Stimulated activated CD4-positive, alpha-beta T cell treated with anti-CD3 and anti-CD28 coated beads, Interleukin-2, amount 100 ng/mL, for 24 hours (primary cell): ENCODE data around the gene NDUFAF2.
"Not testable (repeated sequence)": the region's sequence is repeated elsewhere in the genome, so short reads cannot be mapped to it uniquely, and the experiment has no call there.

Experiments used
- DNase-seq, 2 donors: peaks; one replicate each; pipeline ENCODE4 v3.0.0-alpha.2; 2020

Gene NDUFAF2

DNA sequence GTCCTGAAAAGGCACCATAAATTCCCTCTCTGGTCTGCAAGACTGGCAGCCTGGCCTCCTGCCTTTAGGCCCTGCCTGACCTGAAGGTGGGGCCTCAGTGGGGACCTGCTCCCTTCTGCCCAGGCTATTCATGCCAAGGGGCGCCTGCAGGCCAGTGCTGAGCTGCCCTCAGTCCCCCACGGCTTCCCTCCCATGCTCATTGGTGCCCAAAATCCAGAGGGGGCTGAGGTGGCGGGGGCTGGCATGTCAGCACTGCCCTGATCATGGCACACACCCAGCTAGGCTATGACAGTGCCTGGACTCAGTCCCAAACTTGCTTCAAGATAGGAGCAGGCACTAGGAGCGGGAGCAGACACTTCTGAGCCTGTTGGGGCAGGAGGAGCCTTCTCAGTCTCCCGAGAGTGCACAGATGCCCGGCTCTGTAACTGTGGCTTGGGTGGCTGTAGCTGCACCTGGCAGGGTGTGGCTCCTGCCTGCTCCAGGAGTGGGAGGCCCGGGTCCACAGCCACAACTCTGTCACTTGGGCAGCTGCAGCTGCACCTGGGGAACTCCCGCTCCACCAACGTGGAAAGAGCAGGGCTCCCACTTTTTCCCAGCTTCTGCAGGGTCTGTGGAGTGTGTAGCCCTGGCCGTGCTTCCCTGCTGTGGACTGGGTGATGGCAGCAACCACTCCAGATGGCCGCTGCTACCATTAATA, 49.0 kb downstream of the NDUFAF2 start:
- no peak for DNase-seq

DNA sequence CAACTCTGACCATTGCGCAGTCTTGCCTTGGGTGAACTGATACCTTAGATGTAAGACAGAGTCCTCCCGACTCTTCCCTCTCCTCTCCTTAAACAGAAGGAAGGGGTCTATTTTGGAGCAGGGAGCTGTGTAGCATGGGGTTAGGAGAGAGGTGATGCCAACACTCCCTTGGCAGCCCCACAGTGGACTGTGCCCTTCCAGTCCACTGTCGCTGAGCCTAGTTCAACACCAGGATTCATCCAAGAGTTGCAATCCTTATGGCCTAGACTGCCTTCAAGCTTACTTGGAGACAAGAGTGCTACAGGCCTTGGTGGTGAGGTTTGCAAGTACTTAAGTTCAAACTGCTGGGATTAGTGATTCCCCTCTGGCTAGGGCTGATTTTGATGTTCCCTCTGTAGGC, 51.4 kb downstream of the NDUFAF2 start:
- no peak for DNase-seq

DNA sequence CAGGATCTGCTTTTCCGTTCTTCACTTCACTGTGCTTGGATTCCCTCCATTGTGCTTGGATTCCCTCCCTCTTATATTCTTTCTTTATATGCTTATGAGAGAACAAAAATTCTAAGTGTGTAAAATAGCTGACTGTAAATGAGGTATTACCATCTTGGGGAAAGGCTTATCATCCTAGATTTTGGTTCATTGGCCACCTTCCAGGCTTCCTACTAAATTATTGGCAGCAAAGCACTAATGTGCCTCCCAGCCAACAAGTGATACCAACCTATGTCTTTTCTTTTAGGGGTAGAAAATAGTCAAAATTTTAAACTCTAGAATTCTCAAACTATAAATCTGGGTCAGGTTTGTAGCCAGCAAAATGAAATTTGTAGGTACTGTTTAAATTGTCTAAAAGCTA, 52.7 kb downstream of the NDUFAF2 start:
- DNase-seq: no peak

DNA sequence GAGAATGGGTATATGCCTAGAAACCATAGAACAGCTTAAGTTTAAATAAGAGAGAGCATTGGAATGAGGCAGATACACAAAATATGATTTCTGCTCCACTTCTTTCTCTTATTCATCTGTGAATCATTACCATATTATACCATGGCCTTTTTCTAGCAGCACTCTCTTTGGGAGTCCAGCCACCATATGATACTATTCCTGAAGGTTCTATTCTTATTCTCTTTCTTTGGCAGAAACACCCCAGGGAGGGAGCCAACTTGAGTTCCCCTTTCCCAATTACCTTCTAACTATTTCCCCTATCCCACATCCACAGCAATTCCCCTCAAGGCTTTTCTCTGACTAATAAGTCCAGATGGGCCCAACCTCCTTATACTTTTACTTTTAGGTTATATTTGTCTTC, 55.9 kb downstream of the NDUFAF2 start:
- no peak for DNase-seq

- DNase-seq: no peak
Measured at GRCh38 chr5:61001647-61002046, 56.6 kb downstream of the NDUFAF2 start.

- no peak for DNase-seq
Measured at GRCh38 chr5:61002611-61003355, 57.8 kb downstream of the NDUFAF2 start.

DNA sequence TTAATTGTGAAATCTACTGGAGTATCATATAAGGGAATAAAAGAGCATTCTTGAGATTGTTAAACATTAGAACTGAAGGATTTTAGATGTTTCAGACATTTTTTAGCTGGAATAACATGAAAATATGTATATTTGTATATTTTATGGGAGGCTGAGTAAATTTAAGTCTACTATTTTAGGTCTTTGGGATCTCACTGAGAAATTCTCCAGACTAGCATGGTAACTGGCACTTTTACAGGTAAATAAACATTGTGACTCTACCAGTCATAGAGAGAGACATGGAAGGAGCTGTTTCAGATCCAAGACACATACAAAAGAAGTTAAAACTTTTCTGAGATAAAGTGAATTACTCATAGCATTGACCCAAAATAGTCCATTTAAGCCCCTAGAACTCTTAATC, 59.4 kb downstream of the NDUFAF2 start:
- no peak for DNase-seq

DNA sequence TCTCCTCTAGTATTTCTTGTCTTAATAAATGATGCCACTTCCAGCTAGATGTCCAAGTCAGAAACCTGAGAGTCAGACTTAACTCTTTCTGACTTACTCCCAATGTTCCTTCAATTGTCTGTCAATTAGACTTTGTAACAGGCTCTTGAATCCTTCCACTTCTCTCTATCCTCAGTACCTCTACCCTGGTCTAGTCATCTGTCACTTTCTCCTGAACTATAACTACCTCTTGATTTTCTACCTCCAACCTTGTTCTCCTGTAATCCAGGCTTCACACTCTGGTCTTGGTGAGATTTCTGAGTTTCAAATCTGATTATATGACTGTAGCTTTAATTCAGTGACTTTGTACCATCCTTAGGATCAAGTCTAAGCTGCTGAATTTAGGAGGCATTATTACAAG, 64.9 kb downstream of the NDUFAF2 start:
- DNase-seq: no peak

GRCh38 chr5:61010467-61011454, 65.8 kb downstream of the NDUFAF2 start:
- DNase-seq: no peak

- DNase-seq: no peak
Measured at GRCh38 chr5:61018062-61018461, 73.1 kb downstream of the NDUFAF2 start.

- no peak for DNase-seq
Measured at GRCh38 chr5:61019642-61020041, 74.6 kb downstream of the NDUFAF2 start.

- DNase-seq: no peak
Measured at GRCh38 chr5:61020415-61020814, 75.4 kb downstream of the NDUFAF2 start.

- DNase-seq: no peak
Measured at GRCh38 chr5:61023131-61023530, 78.1 kb downstream of the NDUFAF2 start.

GRCh38 chr5:61026004-61026403, 81.0 kb downstream of the NDUFAF2 start:
- DNase-seq: no peak

- DNase-seq: no peak
Measured at GRCh38 chr5:61028382-61028781, 83.4 kb downstream of the NDUFAF2 start.

- DNase-seq: no peak
Measured at GRCh38 chr5:61029456-61030162, 84.6 kb downstream of the NDUFAF2 start.

DNA sequence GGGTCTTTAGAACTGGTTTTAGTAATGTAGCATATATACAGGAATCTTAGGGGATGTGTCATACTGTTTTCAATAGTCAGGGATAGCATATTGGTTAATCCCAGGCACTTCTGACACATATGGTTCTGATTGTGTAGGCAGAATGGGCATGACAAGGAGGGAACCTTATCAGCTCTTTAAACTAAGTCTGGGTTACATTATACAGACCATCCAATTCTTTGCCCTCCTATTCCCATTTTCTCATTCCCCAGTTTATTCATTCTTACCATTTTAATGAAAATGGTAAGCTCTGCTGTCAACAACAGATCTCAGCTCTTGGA, 85.1 kb downstream of the NDUFAF2 start:
- DNase-seq: no peak

- DNase-seq: not testable (repeated sequence)
Measured at GRCh38 chr5:61031301-61031700, 86.3 kb downstream of the NDUFAF2 start.

DNA sequence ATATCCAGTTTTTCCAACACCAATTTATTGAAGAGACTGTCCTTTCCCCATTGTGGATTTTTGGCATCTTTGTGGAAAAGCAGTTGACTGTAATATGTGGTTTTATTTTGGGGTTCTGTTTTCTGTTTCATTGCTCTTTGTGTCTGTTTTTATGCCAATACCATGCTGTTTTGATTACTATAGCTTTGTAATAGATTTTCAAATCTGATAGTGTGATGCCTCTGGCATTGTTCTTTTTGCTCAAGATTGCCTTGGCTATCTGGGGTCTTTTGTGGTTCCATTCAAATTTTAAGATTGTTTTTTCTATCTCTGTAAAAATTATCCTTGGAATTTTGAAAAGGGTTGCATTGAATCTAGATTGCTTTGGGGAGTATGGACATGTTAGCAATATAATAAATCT, 99.5 kb downstream of the NDUFAF2 start:
- DNase-seq: no peak

DNA sequence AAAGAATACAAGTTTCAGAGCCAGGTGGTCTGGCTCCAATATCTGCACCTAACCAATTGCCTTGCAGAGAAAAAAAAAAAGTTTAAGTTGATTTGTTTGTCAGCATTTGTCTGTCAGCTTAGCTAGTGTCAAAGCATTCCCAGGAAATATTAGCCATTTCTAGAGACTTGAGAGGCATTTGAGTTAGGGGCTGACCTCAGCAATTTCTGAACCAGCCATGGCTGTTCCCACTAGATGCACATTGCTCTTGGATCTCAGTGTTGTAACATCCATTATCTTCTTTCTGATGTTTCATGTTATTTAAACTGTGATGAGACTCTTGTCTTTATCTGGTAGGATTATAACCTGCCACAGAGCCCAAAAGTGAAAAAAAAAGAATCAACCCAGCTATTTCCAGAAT, 102.3 kb downstream of the NDUFAF2 start:
- DNase-seq: no peak

DNA sequence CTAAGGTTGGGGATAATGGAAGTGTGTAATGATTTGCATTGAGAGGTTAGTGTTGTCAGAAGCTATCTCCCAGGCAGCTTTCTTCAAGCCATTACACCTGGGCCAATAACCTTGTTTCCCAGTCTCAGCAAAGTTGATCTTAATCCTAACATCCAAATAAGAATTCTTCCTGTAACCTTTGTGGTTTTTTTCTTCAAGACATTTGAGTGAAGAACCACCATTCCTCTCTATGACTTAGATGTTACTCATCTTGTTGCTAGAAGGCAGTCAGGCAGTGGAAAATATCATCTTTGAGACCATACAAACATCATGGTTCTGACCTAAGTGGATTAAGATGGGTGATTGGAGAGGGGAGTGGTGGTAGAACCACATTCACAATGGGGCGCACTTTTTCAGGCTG, 103.5 kb downstream of the NDUFAF2 start:
- no peak for DNase-seq

DNA sequence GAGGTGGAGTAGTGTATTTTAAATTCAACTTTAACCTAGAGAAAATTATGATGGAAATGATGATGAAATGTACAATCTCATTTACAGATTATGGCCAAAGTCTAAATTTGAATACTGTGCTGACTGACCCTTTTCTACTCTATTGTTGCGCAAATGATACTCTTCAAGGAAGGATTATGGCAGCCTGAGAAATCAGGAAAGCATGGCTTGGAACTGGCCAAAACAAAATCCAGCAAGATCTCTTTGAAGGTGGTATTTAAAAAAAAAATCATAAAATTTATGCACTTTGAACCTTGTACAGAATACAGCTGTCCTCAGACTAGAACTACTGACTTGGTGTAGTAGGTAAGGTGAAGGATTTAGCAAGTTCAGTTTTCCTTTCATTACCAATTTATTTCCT, 105.3 kb downstream of the NDUFAF2 start:
- DNase-seq: no peak

DNA sequence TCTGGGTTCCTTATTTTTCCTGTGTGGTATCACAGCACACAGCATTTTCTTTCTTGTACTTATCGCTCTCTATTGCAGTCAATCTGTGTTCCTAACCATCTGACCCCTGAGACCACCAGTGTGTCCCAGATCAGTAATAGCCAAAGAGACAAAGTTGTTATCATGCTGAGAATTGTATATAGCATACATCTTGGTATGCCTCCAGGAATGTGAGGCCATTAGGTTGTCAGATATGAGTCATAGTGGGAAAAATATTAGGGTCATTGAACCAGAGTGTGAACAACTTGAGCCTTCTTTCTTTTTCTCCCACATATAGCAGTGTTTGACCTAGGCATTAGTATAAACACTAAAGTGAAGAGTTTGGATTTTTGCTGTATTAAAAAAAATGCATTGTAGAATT, 106.3 kb downstream of the NDUFAF2 start:
- DNase-seq: no peak
